ENCODE results near the gene LINGO4.
A peak's percentile ranks its signal among the peaks of the same experiment; 100 is the strongest.

LINGO4 gene

GRCh38 chr1:151790071-151790939, 14.9 kb downstream of the LINGO4 start, which contains the start of gene TDRKH (continued):
- TF ChIP-seq ZNF280D (tag by site-specific recombination; IDR thresholded peaks at IDR 0.05) (0 out of 2 replicates have a peak, but pooled peaks have one; percentile 21), ZXDB (tag by site-specific recombination; IDR thresholded peaks at IDR 0.05) (peak; percentile 88), ZBTB48 (tag by site-specific recombination; IDR thresholded peaks at IDR 0.05) (peak; percentile 84), ZEB2 (tag by site-specific recombination; IDR thresholded peaks at IDR 0.05) (peak; percentile 8; the same call in 1 of the 2 replicates), YY1 (tag by site-specific recombination; IDR thresholded peaks at IDR 0.05) (no peak), ZSCAN5A (tag by site-specific recombination; IDR thresholded peaks at IDR 0.05) (peak; percentile 71), ZNF202 (tag by site-specific recombination; IDR thresholded peaks at IDR 0.05; ENCODE audit: borderline replicate concordance) (no peak), BCL11B (tag by site-specific recombination; IDR thresholded peaks at IDR 0.05; ENCODE audit: low read depth) (0 out of 2 replicates have a peak, but pooled peaks have one; percentile 32), OSR2 (tag by site-specific recombination; IDR thresholded peaks at IDR 0.05) (peak; percentile 29; the same call in 1 of the 2 replicates), SP2 (tag by site-specific recombination; IDR thresholded peaks at IDR 0.05) (peak; percentile 100), ZFP69B (tag by site-specific recombination; IDR thresholded peaks at IDR 0.05) (peak; percentile 89), ZNF391 (tag by site-specific recombination; IDR thresholded peaks at IDR 0.05; ENCODE audit: borderline replicate concordance, low read depth) (peak; percentile 94; the same call in 1 of the 2 replicates), ZNF394 (tag by site-specific recombination; IDR thresholded peaks at IDR 0.05; ENCODE audit: borderline replicate concordance) (peak; percentile 68; the same call in 1 of the 2 replicates), ZNF366 (tag by site-specific recombination; conservative IDR thresholded peaks at IDR 0.05) (peak; percentile 36; the same call in 1 of the 2 replicates), BCL11A (tag by site-specific recombination; IDR thresholded peaks at IDR 0.05; ENCODE audit: low read depth) (0 out of 2 replicates have a peak, but pooled peaks have one; percentile 32), ZNF23 (tag by site-specific recombination; IDR thresholded peaks at IDR 0.05; ENCODE audit: borderline replicate concordance) (no peak), SP3 (tag by site-specific recombination; IDR thresholded peaks at IDR 0.05) (peak; percentile 83), ZNF2 (tag by site-specific recombination; IDR thresholded peaks at IDR 0.05) (peak; percentile 96), PBX3 (CRISPR knock-in tag; IDR thresholded peaks at IDR 0.05) (peak; percentile 96; the same call in 1 of the 2 replicates), ZNF155 (tag by site-specific recombination; IDR thresholded peaks at IDR 0.05) (no peak), SP7 (tag by site-specific recombination; IDR thresholded peaks at IDR 0.05) (peak; percentile 91), KLF1 (tag by site-specific recombination; IDR thresholded peaks at IDR 0.05) (peak; percentile 73), CTCF (tag by site-specific recombination; IDR thresholded peaks at IDR 0.05) (peak; percentile 100), ZSCAN18 (tag by site-specific recombination; IDR thresholded peaks at IDR 0.05) (no peak), ZNF169 (tag by site-specific recombination; IDR thresholded peaks at IDR 0.05) (no peak; the same call in 1 of the 2 replicates), ZNF777 (tag by site-specific recombination; IDR thresholded peaks at IDR 0.05; ENCODE audit: borderline replicate concordance) (peak; percentile 99), WT1 (tag by site-specific recombination; IDR thresholded peaks at IDR 0.05) (peak; percentile 72), KLF10 (tag by site-specific recombination; IDR thresholded peaks at IDR 0.05) (0 out of 2 replicates have a peak, but pooled peaks have one; percentile 62), ZBTB26 (tag by site-specific recombination; optimal IDR thresholded peaks at IDR 0.05) (peak; percentile 77)

Measured in HEK293 (cell line).